ENCODE measurements around the gene CAND2. TPM values are rescaled to one million over a fixed set of nuclear protein-coding genes. Genes with fewer than 3 reads are reported as not detected.

The CAND2 gene
- total and polyA plus RNA-seq, 2 experiments from 2014 or later: 5.6 to 20.5 TPM

- H3K9me3 Mint-ChIP-seq: no peaks in the 10 kb centered on the region
- Histone ChIP-seq H3F3A (replicated peaks; ENCODE audit: low read depth) (peaks cover 78% of the 10 kb centered on the region), H3K4me2 (0 out of 2 replicates have a peak overlapping the region, but pooled peaks have one; percentile 41), H3K27ac (ENCODE audit: low read depth) (peak overlapping the region; percentile 87), H4K20me1 (replicated peaks; ENCODE audit: insufficient read depth) (peaks cover 44% of the 10 kb centered on the region), H3K36me3 (ENCODE audit: insufficient read depth) (peaks cover 58% of the 10 kb centered on the region), H3K79me2 (replicated peaks; ENCODE audit: insufficient read depth) (peaks cover 37% of the 10 kb centered on the region), H3K9me2 (ENCODE audit: insufficient read depth) (no peaks in the 10 kb centered on the region), H3K4me3 (no peak overlapping the region), H2AFZ (no peak overlapping the region), H3K27me3 (ENCODE audit: insufficient read depth) (no peaks in the 10 kb centered on the region), H3K4me1 (ENCODE audit: insufficient read depth) (peaks cover 42% of the 10 kb centered on the region)
- ATAC-seq (peak; percentile 20), DNase-seq (ENCODE audit: low spot score) (peak; percentile 54)
- H3K27ac Mint-ChIP-seq: peak overlapping the region; percentile 88
- peaks cover 18% of the 10 kb centered on the region for H3K27me3 Mint-ChIP-seq (ENCODE audit: insufficient read depth, low read depth, poor library complexity)
- peaks cover 89% of the 10 kb centered on the region for H3K36me3 Mint-ChIP-seq (ENCODE audit: low read depth)
- peaks cover 66% of the 10 kb centered on the region for H3K4me1 Mint-ChIP-seq
- H3K4me3 Mint-ChIP-seq: peak overlapping the region; percentile 4; the same call in 1 of the 3 replicates
- TF ChIP-seq POLR2AphosphoS5 (IDR thresholded peaks at IDR 0.05; ENCODE audit: low read depth): peak; percentile 15; the same call in 1 of the 2 replicates
- no peak for TF ChIP-seq EZH2 (IDR thresholded peaks at IDR 0.05; ENCODE audit: low read depth, unreplicated experiment)
Measured at GRCh38 chr3:12833222-12834161, 37.0 kb downstream of the CAND2 start.

GRCh38 chr3:12835052-12835665, 38.7 kb downstream of the CAND2 start:
- H3K36me3 Mint-ChIP-seq (ENCODE audit: low read depth): peaks cover 99% of the 10 kb centered on the region
- Histone ChIP-seq H3K27me3 (ENCODE audit: insufficient read depth) (no peaks in the 10 kb centered on the region), H3K36me3 (ENCODE audit: insufficient read depth) (peaks cover 71% of the 10 kb centered on the region)

More at GRCh38 chr3:12835052-12835665, 38.7 kb downstream of the CAND2 start:
- DNase-seq (ENCODE audit: low spot score) (no peak), ATAC-seq (no peak)
- no peaks in the 10 kb centered on the region for H3K9me3 Mint-ChIP-seq
- peaks cover 88% of the 10 kb centered on the region for H3F3A ChIP-seq (replicated peaks; ENCODE audit: low read depth)
- H3K79me2 ChIP-seq (replicated peaks; ENCODE audit: insufficient read depth): peaks cover 53% of the 10 kb centered on the region
- H3K4me1 ChIP-seq (ENCODE audit: insufficient read depth): peaks cover 59% of the 10 kb centered on the region
- H3K27me3 Mint-ChIP-seq (ENCODE audit: insufficient read depth, low read depth, poor library complexity): peaks cover 25% of the 10 kb centered on the region
- TF ChIP-seq REST (IDR thresholded peaks at IDR 0.05; ENCODE audit: unreplicated experiment) (no peak), POLR2AphosphoS5 (IDR thresholded peaks at IDR 0.05; ENCODE audit: low read depth) (0 out of 2 replicates have a peak, but pooled peaks have one; percentile 28), CTCF (conservative IDR thresholded peaks at IDR 0.05; ENCODE audit: low read depth in 2 of 2) (no peak), ZNF331 (CRISPR knock-in tag; IDR thresholded peaks at IDR 0.05; ENCODE audit: low read depth) (no peak), CREB1 (CRISPR knock-in tag; IDR thresholded peaks at IDR 0.05; ENCODE audit: low read depth) (no peak)
- H3K4me1 Mint-ChIP-seq: peaks cover 79% of the 10 kb centered on the region
- no peak overlapping the region for H3K4me3 ChIP-seq
- H3K27ac ChIP-seq (ENCODE audit: low read depth): peak overlapping the region; percentile 87
- no peaks in the 10 kb centered on the region for H3K9me2 ChIP-seq (ENCODE audit: insufficient read depth)
- peaks cover 59% of the 10 kb centered on the region for H4K20me1 ChIP-seq (replicated peaks; ENCODE audit: insufficient read depth)
- no peak overlapping the region for H3K4me3 Mint-ChIP-seq
- no peak overlapping the region for H2AFZ ChIP-seq
- H3K27ac Mint-ChIP-seq: peak overlapping the region; percentile 66; the same call in 1 of the 2 replicates
- peak overlapping the region; percentile 20; the same call in 1 of the 2 replicates for H3K4me2 ChIP-seq
